IMR-90 (cell line): ENCODE data around the gene CHST2.

Experiments used
- BHLHE40 ChIP-seq: fragments of 150-350 bp; IDR thresholded peaks from 2 replicates; pipeline ENCODE4 v1.6.1; 2016; ENCODE audit warnings: mild to moderate bottlenecking, low read depth, low read length
- FOS ChIP-seq: fragments of 150-350 bp; IDR thresholded peaks from 2 replicates; pipeline ENCODE4 v1.6.1; 2016; ENCODE audit warnings: low read depth, low read length
- POLR2A ChIP-seq: IDR thresholded peaks from 2 replicates; pipeline ENCODE4 v1.6.1; 2012; ENCODE audit warnings: mild to moderate bottlenecking, low read depth, low read length
- RCOR1 ChIP-seq: IDR thresholded peaks from 2 replicates; pipeline ENCODE4 v1.6.1; 2012; ENCODE audit warnings: mild to moderate bottlenecking, low read length, improper control_type of control experiment; ENCODE audit not compliant: insufficient replicate concordance
- TF ChIP-seq, protein P1 (sequence below): conservative IDR thresholded peaks from 2 replicates; pipeline ENCODE4 v1.5.1; 2012; ENCODE audit warnings: mild to moderate bottlenecking, low read depth, low read length, improper control_type of control experiment
- TF ChIP-seq, protein P2 (sequence below): fragments of 150-350 bp; IDR thresholded peaks from 2 replicates; pipeline ENCODE4 v1.6.1; 2016; ENCODE audit warnings: low read depth, mild to moderate bottlenecking, low read length, moderate library complexity, borderline replicate concordance

DNA sequence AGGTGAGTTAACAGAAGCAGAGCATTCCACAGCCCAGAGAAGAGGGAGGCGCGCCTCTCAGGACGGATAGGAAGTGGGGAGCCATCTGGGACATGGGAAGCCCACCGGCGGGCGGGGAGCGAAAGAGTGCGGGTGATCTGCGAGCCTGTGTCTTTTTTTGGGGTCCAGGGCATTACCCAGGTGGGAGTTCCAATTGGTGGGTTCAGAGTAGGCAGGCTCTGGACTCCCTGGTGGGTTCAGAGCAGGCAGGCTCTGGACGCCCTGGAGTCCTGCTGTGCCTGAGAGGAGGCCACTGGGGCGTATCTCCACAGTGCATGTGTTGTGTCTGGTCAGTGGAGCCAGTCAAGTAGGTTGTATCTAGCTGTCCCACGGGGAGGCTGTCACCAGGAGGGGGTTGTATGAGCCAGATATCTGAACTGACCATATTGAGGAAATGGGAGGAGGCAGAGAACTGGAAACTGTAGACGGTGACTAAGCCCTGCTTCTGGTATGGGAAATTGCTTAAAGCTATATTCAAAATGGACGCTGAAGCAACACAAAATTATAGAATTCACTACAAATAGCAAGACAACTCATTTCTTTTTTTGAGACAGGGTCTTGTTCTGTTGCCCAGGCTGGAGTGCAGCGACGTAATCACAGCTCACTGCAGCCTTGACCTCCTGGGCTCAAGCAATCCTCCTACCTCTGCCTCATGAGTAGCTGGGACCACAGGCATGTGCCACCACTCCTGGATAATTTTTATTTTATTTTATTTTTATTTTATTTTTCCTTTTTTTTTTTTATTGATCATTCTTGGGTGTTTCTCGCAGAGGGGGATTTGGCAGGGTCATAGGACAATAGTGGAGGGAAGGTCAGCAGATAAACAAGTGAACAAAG is 34.5 kb upstream of the CHST2 start:
- TF ChIP-seq, protein P1, sequence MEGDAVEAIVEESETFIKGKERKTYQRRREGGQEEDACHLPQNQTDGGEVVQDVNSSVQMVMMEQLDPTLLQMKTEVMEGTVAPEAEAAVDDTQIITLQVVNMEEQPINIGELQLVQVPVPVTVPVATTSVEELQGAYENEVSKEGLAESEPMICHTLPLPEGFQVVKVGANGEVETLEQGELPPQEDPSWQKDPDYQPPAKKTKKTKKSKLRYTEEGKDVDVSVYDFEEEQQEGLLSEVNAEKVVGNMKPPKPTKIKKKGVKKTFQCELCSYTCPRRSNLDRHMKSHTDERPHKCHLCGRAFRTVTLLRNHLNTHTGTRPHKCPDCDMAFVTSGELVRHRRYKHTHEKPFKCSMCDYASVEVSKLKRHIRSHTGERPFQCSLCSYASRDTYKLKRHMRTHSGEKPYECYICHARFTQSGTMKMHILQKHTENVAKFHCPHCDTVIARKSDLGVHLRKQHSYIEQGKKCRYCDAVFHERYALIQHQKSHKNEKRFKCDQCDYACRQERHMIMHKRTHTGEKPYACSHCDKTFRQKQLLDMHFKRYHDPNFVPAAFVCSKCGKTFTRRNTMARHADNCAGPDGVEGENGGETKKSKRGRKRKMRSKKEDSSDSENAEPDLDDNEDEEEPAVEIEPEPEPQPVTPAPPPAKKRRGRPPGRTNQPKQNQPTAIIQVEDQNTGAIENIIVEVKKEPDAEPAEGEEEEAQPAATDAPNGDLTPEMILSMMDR, result no peak
- TF ChIP-seq BHLHE40 (no peak), POLR2A (no peak), RCOR1 (no peak), FOS (no peak)
- TF ChIP-seq, protein P2, sequence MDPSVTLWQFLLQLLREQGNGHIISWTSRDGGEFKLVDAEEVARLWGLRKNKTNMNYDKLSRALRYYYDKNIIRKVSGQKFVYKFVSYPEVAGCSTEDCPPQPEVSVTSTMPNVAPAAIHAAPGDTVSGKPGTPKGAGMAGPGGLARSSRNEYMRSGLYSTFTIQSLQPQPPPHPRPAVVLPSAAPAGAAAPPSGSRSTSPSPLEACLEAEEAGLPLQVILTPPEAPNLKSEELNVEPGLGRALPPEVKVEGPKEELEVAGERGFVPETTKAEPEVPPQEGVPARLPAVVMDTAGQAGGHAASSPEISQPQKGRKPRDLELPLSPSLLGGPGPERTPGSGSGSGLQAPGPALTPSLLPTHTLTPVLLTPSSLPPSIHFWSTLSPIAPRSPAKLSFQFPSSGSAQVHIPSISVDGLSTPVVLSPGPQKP, result no peak
